GM12878 (cell line): ENCODE measurements around the gene HENMT1. TPM values are rescaled to one million over a fixed set of nuclear protein-coding genes. Genes with fewer than 3 reads are reported as not detected.

Source experiments
- ATAC-seq: fragments of 200-7000 bp; cut with Tn5 transposase; 3 replicates; pipeline ENCODE4 v1.9.1; 2020; ENCODE audit warnings: mild to moderate bottlenecking, moderate library complexity
- BruUV-seq: library from RNA; stranded (reverse); fragments of 400-500 nt; replicated peaks from 2 replicates; lab custom pipeline; 2021; lab: Mats Ljungman, UMichigan
- CTCF ChIA-PET: fragments of 300-600 bp; sonication (Branson Sonifier 250); formaldehyde crosslinking; extraction: SDS; loops from one replicate; lab custom pipeline; 2021; ENCODE audit warnings: inconsistent platforms; lab: Yijun Ruan, JAX
- POLR2A ChIA-PET: fragments of 350-600 bp; formaldehyde crosslinking; extraction: SDS; loops from one replicate; lab custom pipeline; 2021; ENCODE audit warnings: inconsistent platforms; lab: Charles Lee
- RAD21 ChIA-PET: fragments of 300-600 bp; sonication (Branson Sonifier 250); formaldehyde crosslinking; loops from one replicate; lab custom pipeline; 2023; ENCODE audit warnings: antibody characterized with exemption; ENCODE audit not compliant: unreplicated experiment; lab: Charles Lee
- SMC1A ChIA-PET: fragments of 300-600 bp; sonication (Branson Sonifier 250); formaldehyde crosslinking; loops from one replicate; lab custom pipeline; 2023; ENCODE audit not compliant: unreplicated experiment, uncharacterized antibody; lab: Charles Lee
- DNase-seq: peaks from one replicate; pipeline ENCODE4 v3.0.0-alpha.2; 2011; ENCODE audit warnings: low read depth, low spot score
- FAIRE-seq: peaks from 3 replicates; lab custom pipeline; 2011; peaks lifted over from hg19 to GRCh38; lab: Jason Lieb, UNC
- H2AFZ ChIP-seq: 2 replicates; pipeline ENCODE4 v1.6.0; 2011; ENCODE audit warnings: low read depth, low read length, control low read depth; ENCODE audit not compliant: control insufficient read depth
- H3K27ac ChIP-seq: 2 replicates; pipeline ENCODE4 v1.5.1; 2011; ENCODE audit warnings: control low read depth; ENCODE audit not compliant: control insufficient read depth, insufficient read depth
- H3K27me3 ChIP-seq, 2 experiments: replicated peaks in 1 of 2; 2 replicates each; pipeline versions ENCODE4 v1.6.0 to v1.6.1; 2011; ENCODE audit warnings: low read length in 1 of 2; ENCODE audit not compliant: control insufficient read depth in 2 of 2, insufficient read depth in 2 of 2
- H3K36me3 ChIP-seq, 2 experiments: 2 replicates each; pipeline ENCODE4 v1.5.1; 2011; ENCODE audit warnings: low read length in 1 of 2; ENCODE audit not compliant: control insufficient read depth in 2 of 2, insufficient read depth in 2 of 2
- H3K4me1 ChIP-seq: 2 replicates; pipeline ENCODE4 v1.6.1; 2011; ENCODE audit warnings: mild to moderate bottlenecking, low read length, moderate library complexity, mixed read lengths; ENCODE audit not compliant: control insufficient read depth, insufficient read depth
- H3K4me2 ChIP-seq: 2 replicates; pipeline ENCODE4 v1.6.0; 2011; ENCODE audit warnings: control low read depth; ENCODE audit not compliant: control insufficient read depth, insufficient read depth
- H3K4me3 ChIP-seq: fragments of 200-600 bp; sonication (generic); 2 replicates; pipeline ENCODE4 v1.5.1; 2016
- H3K79me2 ChIP-seq: 2 replicates; pipeline ENCODE4 v1.6.0; 2011; ENCODE audit warnings: low read length; ENCODE audit not compliant: control insufficient read depth, insufficient read depth
- H3K9ac ChIP-seq: 2 replicates; pipeline ENCODE4 v1.8.0; 2011; ENCODE audit warnings: low read length, control low read depth, mixed read lengths; ENCODE audit not compliant: control insufficient read depth, insufficient read depth
- H3K9me3 ChIP-seq: replicated peaks from 3 replicates; pipeline ENCODE4 v1.5.1; 2011; ENCODE audit warnings: mild to moderate bottlenecking, low read length; ENCODE audit not compliant: control insufficient read depth, insufficient read depth
- H4K20me1 ChIP-seq: 2 replicates; pipeline ENCODE4 v1.6.0; 2011; ENCODE audit not compliant: control insufficient read depth, insufficient read depth
- CHD2 ChIP-seq: IDR thresholded peaks from 2 replicates; pipeline ENCODE4 v1.6.1; 2011; ENCODE audit warnings: low read depth, low read length, improper control_type of control experiment, borderline replicate concordance
- IRF4 ChIP-seq: IDR thresholded peaks from 2 replicates; pipeline ENCODE4 v1.6.1; 2011; ENCODE audit warnings: low read depth, low read length
- POU2F2 ChIP-seq: IDR thresholded peaks from 3 replicates; pipeline ENCODE4 v1.6.1; 2011; ENCODE audit warnings: low read depth, mild to moderate bottlenecking, low read length, borderline replicate concordance
- RELA ChIP-seq: fragments of 450-650 bp; IDR thresholded peaks from 2 replicates; pipeline ENCODE4 v1.8.0; 2014; ENCODE audit warnings: borderline replicate concordance; ENCODE audit not compliant: partially characterized antibody
- WGBS: methylation state at CpG from one replicate; pipeline ENCODE4 v1.1.6; 2016; ENCODE audit warnings: low lambda C conversion rate; ENCODE audit not compliant: insufficient replicate concordance, insufficient coverage; ENCODE audit errors: missing lambda C conversion rate; 5-methylcytosine and 5-hydroxymethylcytosine counted together
- in situ Hi-C: fragments of 300-500 bp; cut with MboI; formaldehyde crosslinking; loops from 9 replicates; pipeline ENCODE4 v1.14.3; 2018; ENCODE audit warnings: mixed read lengths
- intact Hi-C: fragments of 100-400 bp; cut with micrococcal nuclease; formaldehyde crosslinking; loops from one replicate; pipeline ENCODE4 v1.14.2; 2022; ENCODE audit not compliant: unreplicated experiment
- polyA plus RNA-seq, 11 experiments: library from polyadenylated mRNA; depleted of rRNA in 4 of 11; unstranded in 6 of 11; stranded (reverse) in 5 of 11; fragments of >200 nt; fragmentation: Nextera tagmentation in 4 of 11; fragmentation: Illumina TruSeq in 1 of 11; extraction: Ambion mirVana in 4 of 11; extraction: Trizol in 1 of 11; gene quantifications; 1 replicate in 1 of 11; 2 replicates in 10 of 11; pipeline versions ENCODE4 v1.2.1 to v1.2.3, GENCODE V29; 2011 to 2016; ENCODE audit warnings: inconsistent platforms in 2 of 11, missing spikeins in 2 of 11, low read depth in 1 of 11
- total RNA-seq, 4 experiments: library from RNA; depleted of rRNA in 3 of 4; stranded (reverse); fragments of >200 nt in 3 of 4; fragmentation: Illumina TruSeq in 1 of 4; extraction: Trizol in 1 of 4; gene quantifications; 2 replicates each; pipeline versions ENCODE4 v1.2.1 to v1.2.3, GENCODE V29; 2013 to 2021
- TF ChIP-seq, protein P1 (sequence below): fragments of 150-350 bp; IDR thresholded peaks from 2 replicates; pipeline ENCODE4 v1.6.1; 2014; ENCODE audit warnings: mild to moderate bottlenecking, low read depth, low read length

The HENMT1 gene
- total and polyA plus RNA-seq, 10 of the 15 experiments (the other 5 are each of a cell fraction or from before 2014, with no cell fraction given), result 4.4 to 15.6 (median 10.4) TPM

GRCh38 chr1:108615544-108615943 is 45.3 kb downstream of the HENMT1 start:
- no peaks in the 10 kb centered on the region for H3K9me3 ChIP-seq
- 50% methylated on average over 2 of the region's 2 CpGs for WGBS
- H3K4me2 ChIP-seq, result no peak overlapping the region
- H3K36me3 ChIP-seq, result no peaks in the 10 kb centered on the region
- H3K4me3 ChIP-seq, result no peak overlapping the region
- SMC1A ChIA-PET, result interaction anchor here (1.2 to 1.4 kb wide), 2 partner anchors 15 to 103 kb away, joined by 3 read pairs; no protein-coding TSS in a partner anchor
- H3K27ac ChIP-seq, result no peak overlapping the region
- POLR2A ChIA-PET, result no interaction called here
- no peak overlapping the region for H3K9ac ChIP-seq
- FAIRE-seq (peak; percentile 35), ATAC-seq (no peak), DNase-seq (no peak)
- BruUV-seq, result no TSS peak
- no peak overlapping the region for H2AFZ ChIP-seq
- CTCF ChIA-PET, result interaction anchor here (1.0 to 3.1 kb wide), 4 partner anchors 28 to 103 kb away, joined by 4 to 12 read pairs (median 8); partner anchors contain the start of gene EEIG2
- H4K20me1 ChIP-seq, result no peaks in the 10 kb centered on the region
- in situ Hi-C loops (no loop called here), intact Hi-C loops (loop anchor here (10.0 kb wide), 1 partner anchor 59 kb away; no protein-coding TSS in a partner anchor)
- RAD21 ChIA-PET, result no interaction called here
- no peaks in the 10 kb centered on the region for H3K4me1 ChIP-seq
- H3K27me3 ChIP-seq, result no peaks in the 10 kb centered on the region
- no peak for TF ChIP-seq IRF4
- H3K79me2 ChIP-seq, result no peaks in the 10 kb centered on the region

DNA sequence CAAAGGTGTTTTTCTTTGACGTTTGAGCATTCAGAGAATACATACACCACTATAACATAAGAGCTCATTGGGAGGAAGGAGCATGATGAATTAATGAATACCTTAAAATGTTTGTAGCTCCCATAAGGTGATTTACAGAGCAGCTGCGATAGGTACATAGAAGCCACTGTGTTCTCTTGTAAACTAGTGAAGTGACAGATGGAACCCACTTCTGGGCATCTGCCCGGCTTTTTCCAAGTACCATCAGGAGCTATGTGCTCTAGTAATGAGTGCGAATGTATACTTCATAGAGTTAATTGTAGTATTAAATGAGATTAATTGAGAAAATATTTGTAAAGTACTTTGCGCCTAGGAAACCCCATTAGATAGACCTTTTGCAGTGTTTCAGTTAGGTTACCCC is 48.4 kb downstream of the HENMT1 start:
- SMC1A ChIA-PET, result interaction anchor here (0.6 kb wide), 1 partner anchor 133 kb away, joined by 3 read pairs; no protein-coding TSS in a partner anchor
- in situ Hi-C loops (no loop called here), intact Hi-C loops (loop anchor here (10.0 kb wide), 1 partner anchor 62 kb away; no protein-coding TSS in a partner anchor)
- CTCF ChIA-PET, result interaction anchor here (0.9 to 2.1 kb wide), 5 partner anchors 16 to 101 kb away, joined by 3 to 4 read pairs (median 3); no protein-coding TSS in a partner anchor
- Histone ChIP-seq H3K9me3 (no peaks in the 10 kb centered on the region), H3K27me3 (no peaks in the 10 kb centered on the region), H3K36me3 (no peaks in the 10 kb centered on the region), H3K4me2 (no peak overlapping the region), H3K27ac (no peak overlapping the region), H3K9ac (no peak overlapping the region), H3K4me1 (no peaks in the 10 kb centered on the region), H2AFZ (no peak overlapping the region), H3K79me2 (no peaks in the 10 kb centered on the region), H4K20me1 (no peaks in the 10 kb centered on the region), H3K4me3 (no peak overlapping the region)
- DNase-seq, result no peak
- BruUV-seq, result no TSS peak
- no peak for ATAC-seq
- WGBS, result 86% methylated on average over 5 of the region's 5 CpGs
- RAD21 ChIA-PET, result interaction anchor here (0.6 kb wide), 2 partner anchors 17 to 51 kb away, joined by 3 read pairs; no protein-coding TSS in a partner anchor
- TF ChIP-seq POU2F2 (no peak), RELA (no peak), CHD2 (no peak)
- TF ChIP-seq, protein P1, sequence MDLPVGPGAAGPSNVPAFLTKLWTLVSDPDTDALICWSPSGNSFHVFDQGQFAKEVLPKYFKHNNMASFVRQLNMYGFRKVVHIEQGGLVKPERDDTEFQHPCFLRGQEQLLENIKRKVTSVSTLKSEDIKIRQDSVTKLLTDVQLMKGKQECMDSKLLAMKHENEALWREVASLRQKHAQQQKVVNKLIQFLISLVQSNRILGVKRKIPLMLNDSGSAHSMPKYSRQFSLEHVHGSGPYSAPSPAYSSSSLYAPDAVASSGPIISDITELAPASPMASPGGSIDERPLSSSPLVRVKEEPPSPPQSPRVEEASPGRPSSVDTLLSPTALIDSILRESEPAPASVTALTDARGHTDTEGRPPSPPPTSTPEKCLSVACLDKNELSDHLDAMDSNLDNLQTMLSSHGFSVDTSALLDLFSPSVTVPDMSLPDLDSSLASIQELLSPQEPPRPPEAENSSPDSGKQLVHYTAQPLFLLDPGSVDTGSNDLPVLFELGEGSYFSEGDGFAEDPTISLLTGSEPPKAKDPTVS, result no peak
- peak; percentile 59 for FAIRE-seq
- POLR2A ChIA-PET, result no interaction called here
